ENCODE data around the gene PSMD12.

PSMD12 gene

GRCh38 chr17:67374329-67375053 is 8.1 kb upstream of the PSMD12 start:
- peak; percentile 73 for DNase-seq (ENCODE audit: low read depth)
- no peak overlapping the region for H3K4me3 ChIP-seq (ENCODE audit: low read depth, low read length)
- in situ Hi-C loops (cut with HindIII; ENCODE audit: low sequenced_read_pairs): no loop called here
- peak; percentile 87 for TF ChIP-seq CTCF (IDR thresholded peaks at IDR 0.05; ENCODE audit: low read depth, low read length, missing control alignments)

GRCh38 chr17:67372751-67373150 is 6.4 kb upstream of the PSMD12 start:
- DNase-seq (ENCODE audit: low read depth): no peak
- no peak overlapping the region for H3K4me3 ChIP-seq (ENCODE audit: low read depth, low read length)
- no peak for TF ChIP-seq CTCF (IDR thresholded peaks at IDR 0.05; ENCODE audit: low read depth, low read length, missing control alignments)
- in situ Hi-C loops (cut with HindIII; ENCODE audit: low sequenced_read_pairs): no loop called here

GRCh38 chr17:67369676-67370075 is 3.3 kb upstream of the PSMD12 start:
- no peak for TF ChIP-seq CTCF (IDR thresholded peaks at IDR 0.05; ENCODE audit: low read depth, low read length, missing control alignments)
- in situ Hi-C loops (cut with HindIII; ENCODE audit: low sequenced_read_pairs): no loop called here
- DNase-seq (ENCODE audit: low read depth): no peak
- H3K4me3 ChIP-seq (ENCODE audit: low read depth, low read length): no peak overlapping the region

GRCh38 chr17:67365738-67366192 is 612 bp downstream of the PSMD12 start:
- H3K4me3 ChIP-seq (ENCODE audit: low read depth, low read length): peak overlapping the region; percentile 97
- no peak for TF ChIP-seq CTCF (IDR thresholded peaks at IDR 0.05; ENCODE audit: low read depth, low read length, missing control alignments)
- DNase-seq (ENCODE audit: low read depth): no peak
- in situ Hi-C loops (cut with HindIII; ENCODE audit: low sequenced_read_pairs): no loop called here

GRCh38 chr17:67364847-67365737 is 1.3 kb downstream of the PSMD12 start:
- DNase-seq (ENCODE audit: low read depth): no peak

More at GRCh38 chr17:67364847-67365737, 1.3 kb downstream of the PSMD12 start:
- TF ChIP-seq CTCF (IDR thresholded peaks at IDR 0.05; ENCODE audit: low read depth, low read length, missing control alignments): no peak
- peak overlapping the region; percentile 97 for H3K4me3 ChIP-seq (ENCODE audit: low read depth, low read length)
- in situ Hi-C loops (cut with HindIII; ENCODE audit: low sequenced_read_pairs): no loop called here
